SK-N-SH (cell line): ENCODE results near the gene INKA1.

ENCODE experiments used
- EP300 ChIP-seq, 2 experiments: IDR thresholded peaks; 2 replicates each; pipeline versions ENCODE4 v1.4.0 to v1.6.1; 2012; ENCODE audit warnings: borderline replicate concordance in 1 of 2, low read depth in 1 of 2, low read length in 1 of 2
- EZH2phosphoT487 ChIP-seq: fragments of 200-600 bp; sonication (generic); IDR thresholded peaks from 2 replicates; pipeline ENCODE4 v1.6.1; 2017; ENCODE audit warnings: low read depth, mixed run types, mild to moderate bottlenecking, antibody characterized with exemption, moderate library complexity, borderline replicate concordance
- FOXM1 ChIP-seq: IDR thresholded peaks from 2 replicates; pipeline ENCODE4 v1.4.0; 2012; ENCODE audit warnings: low read depth, mild to moderate bottlenecking
- JUND ChIP-seq: IDR thresholded peaks from 2 replicates; pipeline ENCODE4 v1.4.0; 2012
- NRF1 ChIP-seq: IDR thresholded peaks from 2 replicates; pipeline ENCODE4 v1.6.1; 2012; ENCODE audit warnings: low read depth, mild to moderate bottlenecking, low read length
- POLR2AphosphoS5 ChIP-seq: IDR thresholded peaks from 2 replicates; pipeline ENCODE4 v1.6.1; 2012; ENCODE audit warnings: low read depth, low read length
- RAD21 ChIP-seq: IDR thresholded peaks from 2 replicates; pipeline ENCODE4 v1.6.1; 2012; ENCODE audit warnings: mild to moderate bottlenecking, low read length
- RFX5 ChIP-seq: IDR thresholded peaks from 2 replicates; pipeline ENCODE4 v1.6.1; 2012; ENCODE audit warnings: mild to moderate bottlenecking, improper control_type of control experiment, low read length
- TAF1 ChIP-seq: IDR thresholded peaks from 2 replicates; pipeline ENCODE4 v1.6.1; 2012; ENCODE audit warnings: low read depth, mild to moderate bottlenecking, low read length, moderate library complexity, borderline replicate concordance
- TF ChIP-seq, protein P1 (sequence below): fragments of 200-600 bp; sonication (generic); IDR thresholded peaks from 2 replicates; pipeline ENCODE4 v1.6.1; 2017; ENCODE audit warnings: antibody characterized with exemption, mild to moderate bottlenecking, moderate library complexity
- TF ChIP-seq, protein P2 (sequence below): IDR thresholded peaks from 2 replicates; pipeline ENCODE4 v1.4.0; 2012; ENCODE audit warnings: low read depth
- TF ChIP-seq, protein P3 (sequence below): IDR thresholded peaks from 2 replicates; pipeline ENCODE4 v1.4.0; 2012; ENCODE audit warnings: low read depth, borderline replicate concordance
- TF ChIP-seq, protein P4 (sequence below): IDR thresholded peaks from 2 replicates; pipeline ENCODE4 v1.6.1; 2012; ENCODE audit warnings: mild to moderate bottlenecking, low read depth, low read length, moderate library complexity

DNA sequence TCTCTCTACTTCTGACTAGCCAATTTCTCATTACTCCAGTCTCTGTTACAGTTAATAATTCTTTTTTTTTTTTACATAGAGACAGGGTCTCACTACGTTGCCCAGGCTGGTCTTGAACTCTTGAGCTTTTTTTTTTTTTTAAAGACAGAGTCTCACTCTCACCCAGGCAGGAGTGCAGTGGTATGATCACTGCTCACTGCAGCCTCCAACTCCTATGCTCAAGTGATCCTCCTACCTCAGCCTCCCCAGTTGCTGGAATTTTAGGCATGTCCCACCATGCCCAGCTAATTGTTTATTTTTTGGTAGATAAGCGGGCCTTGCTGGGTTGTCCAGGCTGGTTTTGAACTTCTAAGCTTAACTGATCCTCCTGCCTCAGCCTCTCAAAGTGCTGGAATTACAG, 30.4 kb upstream of the INKA1 start:
- TF ChIP-seq, protein P1, sequence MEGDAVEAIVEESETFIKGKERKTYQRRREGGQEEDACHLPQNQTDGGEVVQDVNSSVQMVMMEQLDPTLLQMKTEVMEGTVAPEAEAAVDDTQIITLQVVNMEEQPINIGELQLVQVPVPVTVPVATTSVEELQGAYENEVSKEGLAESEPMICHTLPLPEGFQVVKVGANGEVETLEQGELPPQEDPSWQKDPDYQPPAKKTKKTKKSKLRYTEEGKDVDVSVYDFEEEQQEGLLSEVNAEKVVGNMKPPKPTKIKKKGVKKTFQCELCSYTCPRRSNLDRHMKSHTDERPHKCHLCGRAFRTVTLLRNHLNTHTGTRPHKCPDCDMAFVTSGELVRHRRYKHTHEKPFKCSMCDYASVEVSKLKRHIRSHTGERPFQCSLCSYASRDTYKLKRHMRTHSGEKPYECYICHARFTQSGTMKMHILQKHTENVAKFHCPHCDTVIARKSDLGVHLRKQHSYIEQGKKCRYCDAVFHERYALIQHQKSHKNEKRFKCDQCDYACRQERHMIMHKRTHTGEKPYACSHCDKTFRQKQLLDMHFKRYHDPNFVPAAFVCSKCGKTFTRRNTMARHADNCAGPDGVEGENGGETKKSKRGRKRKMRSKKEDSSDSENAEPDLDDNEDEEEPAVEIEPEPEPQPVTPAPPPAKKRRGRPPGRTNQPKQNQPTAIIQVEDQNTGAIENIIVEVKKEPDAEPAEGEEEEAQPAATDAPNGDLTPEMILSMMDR, result no peak
- TF ChIP-seq RFX5, result no peak
- TF ChIP-seq JUND, result no peak
- TF ChIP-seq POLR2AphosphoS5, result no peak
- TF ChIP-seq NRF1, result no peak
- TF ChIP-seq RAD21, result no peak
- TF ChIP-seq, protein P2, sequence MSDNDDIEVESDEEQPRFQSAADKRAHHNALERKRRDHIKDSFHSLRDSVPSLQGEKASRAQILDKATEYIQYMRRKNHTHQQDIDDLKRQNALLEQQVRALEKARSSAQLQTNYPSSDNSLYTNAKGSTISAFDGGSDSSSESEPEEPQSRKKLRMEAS, result no peak
- TF ChIP-seq, protein P3, sequence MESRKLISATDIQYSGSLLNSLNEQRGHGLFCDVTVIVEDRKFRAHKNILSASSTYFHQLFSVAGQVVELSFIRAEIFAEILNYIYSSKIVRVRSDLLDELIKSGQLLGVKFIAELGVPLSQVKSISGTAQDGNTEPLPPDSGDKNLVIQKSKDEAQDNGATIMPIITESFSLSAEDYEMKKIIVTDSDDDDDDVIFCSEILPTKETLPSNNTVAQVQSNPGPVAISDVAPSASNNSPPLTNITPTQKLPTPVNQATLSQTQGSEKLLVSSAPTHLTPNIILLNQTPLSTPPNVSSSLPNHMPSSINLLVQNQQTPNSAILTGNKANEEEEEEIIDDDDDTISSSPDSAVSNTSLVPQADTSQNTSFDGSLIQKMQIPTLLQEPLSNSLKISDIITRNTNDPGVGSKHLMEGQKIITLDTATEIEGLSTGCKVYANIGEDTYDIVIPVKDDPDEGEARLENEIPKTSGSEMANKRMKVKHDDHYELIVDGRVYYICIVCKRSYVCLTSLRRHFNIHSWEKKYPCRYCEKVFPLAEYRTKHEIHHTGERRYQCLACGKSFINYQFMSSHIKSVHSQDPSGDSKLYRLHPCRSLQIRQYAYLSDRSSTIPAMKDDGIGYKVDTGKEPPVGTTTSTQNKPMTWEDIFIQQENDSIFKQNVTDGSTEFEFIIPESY, result no peak
- no peak for TF ChIP-seq EP300 (IDR thresholded peaks at IDR 0.05; ENCODE audit: borderline replicate concordance in 1 of 2, low read depth in 1 of 2, low read length in 1 of 2)
- TF ChIP-seq, protein P4, sequence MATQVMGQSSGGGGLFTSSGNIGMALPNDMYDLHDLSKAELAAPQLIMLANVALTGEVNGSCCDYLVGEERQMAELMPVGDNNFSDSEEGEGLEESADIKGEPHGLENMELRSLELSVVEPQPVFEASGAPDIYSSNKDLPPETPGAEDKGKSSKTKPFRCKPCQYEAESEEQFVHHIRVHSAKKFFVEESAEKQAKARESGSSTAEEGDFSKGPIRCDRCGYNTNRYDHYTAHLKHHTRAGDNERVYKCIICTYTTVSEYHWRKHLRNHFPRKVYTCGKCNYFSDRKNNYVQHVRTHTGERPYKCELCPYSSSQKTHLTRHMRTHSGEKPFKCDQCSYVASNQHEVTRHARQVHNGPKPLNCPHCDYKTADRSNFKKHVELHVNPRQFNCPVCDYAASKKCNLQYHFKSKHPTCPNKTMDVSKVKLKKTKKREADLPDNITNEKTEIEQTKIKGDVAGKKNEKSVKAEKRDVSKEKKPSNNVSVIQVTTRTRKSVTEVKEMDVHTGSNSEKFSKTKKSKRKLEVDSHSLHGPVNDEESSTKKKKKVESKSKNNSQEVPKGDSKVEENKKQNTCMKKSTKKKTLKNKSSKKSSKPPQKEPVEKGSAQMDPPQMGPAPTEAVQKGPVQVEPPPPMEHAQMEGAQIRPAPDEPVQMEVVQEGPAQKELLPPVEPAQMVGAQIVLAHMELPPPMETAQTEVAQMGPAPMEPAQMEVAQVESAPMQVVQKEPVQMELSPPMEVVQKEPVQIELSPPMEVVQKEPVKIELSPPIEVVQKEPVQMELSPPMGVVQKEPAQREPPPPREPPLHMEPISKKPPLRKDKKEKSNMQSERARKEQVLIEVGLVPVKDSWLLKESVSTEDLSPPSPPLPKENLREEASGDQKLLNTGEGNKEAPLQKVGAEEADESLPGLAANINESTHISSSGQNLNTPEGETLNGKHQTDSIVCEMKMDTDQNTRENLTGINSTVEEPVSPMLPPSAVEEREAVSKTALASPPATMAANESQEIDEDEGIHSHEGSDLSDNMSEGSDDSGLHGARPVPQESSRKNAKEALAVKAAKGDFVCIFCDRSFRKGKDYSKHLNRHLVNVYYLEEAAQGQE, result no peak
- TF ChIP-seq TAF1, result no peak
- TF ChIP-seq FOXM1, result no peak
- no peak for TF ChIP-seq EZH2phosphoT487
